HG03565 (cell line): ENCODE results near the gene OR7C1.
"Not testable (repeated sequence)": the region's sequence is repeated elsewhere in the genome, so short reads cannot be mapped to it uniquely, and the experiment has no call there.

Experiments used
- ATAC-seq: cut with Tn5 transposase; IDR thresholded peaks from one replicate; pipeline ENCODE4 v1.9.1; 2021; ENCODE audit warnings: mild to moderate bottlenecking, moderate library complexity; ENCODE audit not compliant: unreplicated experiment

The OR7C1 gene

DNA sequence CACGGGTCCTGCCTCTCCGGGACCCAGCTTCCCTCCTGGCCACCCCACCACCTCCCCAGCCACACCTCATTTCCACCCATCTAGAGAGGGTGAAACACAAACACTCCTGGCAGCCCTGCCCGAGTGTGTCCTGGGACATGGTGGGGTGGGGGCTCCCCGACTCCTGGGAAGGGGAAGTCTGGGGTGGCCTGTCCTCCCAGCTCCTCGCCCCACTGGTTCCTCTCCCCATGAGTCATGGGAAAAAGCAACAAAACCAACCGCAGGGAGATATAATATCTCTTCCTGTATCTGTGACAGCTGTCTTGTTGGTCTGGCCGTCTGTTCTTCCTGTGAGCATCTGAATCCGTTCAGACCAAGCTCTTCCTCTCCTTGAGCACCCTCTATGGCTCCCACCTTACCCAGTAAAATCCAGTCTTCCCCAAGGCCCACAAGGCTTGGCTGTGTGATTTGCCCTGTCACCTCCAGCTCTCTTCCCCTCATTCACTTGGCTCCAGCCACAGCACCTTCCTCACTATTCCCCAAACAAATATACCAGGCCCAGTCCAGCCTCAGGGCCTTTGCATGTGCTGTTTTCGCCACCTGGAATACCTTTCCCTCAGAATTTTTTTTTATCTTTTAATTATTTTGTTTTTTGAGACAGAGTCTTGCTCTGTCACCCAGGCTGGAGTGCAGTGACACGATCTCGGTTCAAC lies 49.7 kb downstream of the OR7C1 start:
- not testable (repeated sequence) for ATAC-seq

DNA sequence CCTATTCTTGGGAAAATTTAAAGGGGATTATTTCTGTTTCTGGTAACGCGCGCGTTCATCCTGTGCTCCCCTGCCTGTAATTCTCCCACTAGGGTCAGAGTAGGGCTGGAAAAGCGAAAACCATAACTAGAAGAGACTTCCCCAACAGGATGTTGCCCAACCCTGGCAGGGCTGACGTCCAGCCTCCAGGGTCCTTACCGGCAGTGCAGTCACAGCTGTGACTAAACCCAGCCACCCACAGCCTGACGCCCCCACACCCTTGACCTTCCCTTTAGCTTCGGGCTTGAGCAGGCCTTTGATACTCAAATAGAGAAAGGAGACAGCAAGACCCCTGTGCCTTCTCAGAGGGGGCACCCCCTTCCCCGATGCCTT lies 50.3 kb downstream of the OR7C1 start:
- ATAC-seq = not testable (repeated sequence)

DNA sequence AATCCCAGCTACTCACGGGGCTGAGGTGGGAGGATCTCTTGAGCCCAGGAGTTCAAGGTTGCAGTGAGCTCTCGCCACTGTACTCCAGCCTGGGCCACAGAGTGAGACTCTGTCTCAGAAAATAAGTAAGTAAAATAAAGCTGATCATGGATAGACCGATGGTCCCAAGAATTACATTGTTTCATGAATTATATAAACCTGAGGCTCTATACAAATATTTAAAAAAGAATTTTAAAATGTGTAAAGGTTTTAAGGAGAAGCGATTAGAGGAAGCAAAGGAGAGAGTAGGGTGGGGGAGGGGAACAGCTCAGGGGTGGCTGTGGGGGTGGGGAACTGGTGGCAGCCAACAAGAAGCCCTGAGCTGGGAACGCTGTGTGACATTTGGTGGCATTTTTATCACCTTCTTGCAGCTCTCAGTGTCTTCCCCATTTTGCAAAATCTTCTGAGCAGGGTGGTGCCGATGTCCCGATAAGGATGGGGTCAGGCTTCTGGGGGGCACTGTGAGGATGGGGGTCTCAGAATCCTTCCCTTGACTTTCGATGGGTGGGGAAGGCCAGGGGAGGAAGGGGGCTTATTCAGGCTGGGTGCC lies 51.5 kb downstream of the OR7C1 start:
- ATAC-seq = not testable (repeated sequence)

DNA sequence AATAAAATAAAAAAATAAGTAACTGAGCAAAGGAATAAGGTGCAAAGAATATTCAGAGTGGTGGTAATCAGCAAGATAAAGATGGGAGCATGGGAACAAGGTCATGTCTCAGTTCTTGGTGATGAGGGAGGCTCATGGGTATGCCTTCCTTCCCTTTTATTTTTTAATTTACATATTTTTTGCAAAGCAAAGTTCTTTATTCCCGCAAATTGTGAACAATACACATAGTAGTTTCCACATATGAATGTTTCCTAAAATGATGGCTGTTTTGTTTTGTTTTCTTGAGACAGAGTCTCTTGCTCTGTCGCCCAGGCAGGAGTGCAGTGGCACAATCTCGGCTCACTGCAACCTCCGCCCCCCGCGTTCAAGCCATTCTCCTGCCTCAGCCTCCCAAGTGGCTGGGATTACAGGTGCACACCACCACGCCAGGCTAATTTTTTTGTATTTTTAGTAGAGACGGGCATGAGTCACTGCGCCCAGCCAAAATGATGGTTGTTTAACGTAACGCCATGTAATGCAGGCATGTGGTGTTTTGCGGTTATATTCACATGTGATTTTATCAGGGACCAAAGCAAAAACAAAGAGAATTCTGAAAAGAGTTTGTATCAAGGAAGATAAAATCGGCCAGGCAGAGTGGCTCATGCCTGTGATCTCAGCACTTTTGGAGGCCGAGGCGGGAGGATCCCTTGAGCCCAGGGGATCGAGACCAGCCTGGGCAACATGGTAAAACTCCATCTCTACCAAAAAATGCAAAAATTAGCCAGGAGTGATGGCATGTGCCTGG lies 52.2 kb downstream of the OR7C1 start:
- no peak for ATAC-seq

DNA sequence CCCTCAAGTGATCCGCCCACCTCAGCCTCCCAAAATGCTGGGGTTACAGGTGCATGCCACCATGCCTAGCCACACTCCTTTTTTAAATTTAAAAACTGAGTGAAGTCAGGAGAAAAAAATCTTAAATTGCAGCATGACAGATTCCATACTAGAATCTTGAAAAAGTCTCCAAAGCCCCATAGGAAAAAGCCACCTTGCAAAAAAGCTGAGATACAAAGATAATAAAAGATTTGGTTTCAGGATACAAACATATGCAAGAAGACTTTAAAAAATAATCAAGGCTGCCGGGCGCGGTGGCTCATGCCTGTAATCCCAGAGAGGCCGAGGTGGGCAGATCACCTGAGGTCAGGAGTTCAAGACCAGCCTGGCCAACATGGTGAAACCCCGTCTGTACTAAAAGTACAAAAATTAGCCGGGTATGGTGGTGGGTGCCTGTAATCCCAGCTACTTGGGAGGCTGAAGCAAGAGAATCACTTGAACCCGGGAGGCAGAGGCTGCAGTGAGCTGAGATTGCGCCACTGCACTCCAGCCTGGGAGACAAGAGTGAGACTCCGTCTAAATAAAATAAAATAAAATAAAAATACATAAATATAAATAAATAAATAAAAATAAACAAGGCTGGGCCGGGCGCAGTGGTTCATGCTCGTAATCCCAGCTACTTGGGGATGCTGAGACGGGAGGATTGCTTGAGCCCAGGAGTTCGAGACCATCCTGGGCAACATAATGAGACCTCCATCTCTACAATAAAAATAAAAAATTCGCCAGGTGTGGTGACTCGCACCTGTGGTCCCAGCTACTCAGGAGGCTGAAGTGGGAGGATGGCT lies 53.1 kb downstream of the OR7C1 start:
- not testable (repeated sequence) for ATAC-seq

DNA sequence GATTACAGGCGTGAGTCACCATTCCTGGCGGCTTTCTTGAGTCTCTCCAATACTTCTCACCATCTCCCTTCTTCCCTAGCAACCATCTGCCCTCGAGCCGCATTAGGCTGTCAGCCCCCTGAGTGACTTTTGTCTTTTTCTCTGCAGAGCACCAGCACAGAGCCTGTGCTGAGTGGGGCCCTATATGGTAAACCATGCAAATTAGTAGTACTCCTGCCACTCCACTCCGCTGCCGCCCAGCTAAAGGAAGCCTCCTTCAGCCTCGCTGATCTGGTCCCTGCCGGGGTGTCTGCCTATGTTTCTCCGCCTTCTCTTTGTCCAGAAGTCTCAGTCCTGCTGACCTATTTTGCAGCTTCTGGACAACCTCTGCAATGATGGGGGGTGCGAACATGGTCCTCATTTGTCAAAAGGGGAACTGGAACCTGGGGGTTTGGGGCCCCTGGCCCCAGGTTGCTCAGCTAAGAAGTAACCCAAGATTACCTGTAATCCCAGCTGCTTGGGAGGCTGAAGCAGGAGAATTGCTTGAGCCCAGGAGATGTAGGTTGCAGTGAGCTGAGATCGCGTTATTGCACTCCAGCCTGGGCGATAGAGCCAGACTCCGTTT lies 54.3 kb downstream of the OR7C1 start:
- ATAC-seq = not testable (repeated sequence)

DNA sequence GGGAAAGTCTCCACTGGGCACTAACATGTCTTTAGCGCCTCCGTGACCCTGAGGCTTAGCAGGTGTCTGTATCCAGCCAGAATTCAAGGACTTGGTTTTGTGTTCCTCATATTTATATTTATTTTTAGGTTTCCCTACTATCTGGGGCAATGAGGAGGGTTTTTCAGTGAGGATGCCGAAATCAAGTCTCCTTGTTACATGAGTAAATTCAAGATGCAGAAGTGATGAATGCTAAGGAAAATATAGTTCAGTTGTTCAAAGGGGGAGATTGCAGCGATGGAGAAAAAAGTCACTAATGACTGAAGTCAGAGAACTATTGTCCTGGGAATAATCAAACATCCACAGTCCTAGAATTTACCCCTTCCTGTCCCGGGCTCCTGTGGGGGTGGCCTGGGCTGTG lies 55.8 kb downstream of the OR7C1 start:
- ATAC-seq = no peak

DNA sequence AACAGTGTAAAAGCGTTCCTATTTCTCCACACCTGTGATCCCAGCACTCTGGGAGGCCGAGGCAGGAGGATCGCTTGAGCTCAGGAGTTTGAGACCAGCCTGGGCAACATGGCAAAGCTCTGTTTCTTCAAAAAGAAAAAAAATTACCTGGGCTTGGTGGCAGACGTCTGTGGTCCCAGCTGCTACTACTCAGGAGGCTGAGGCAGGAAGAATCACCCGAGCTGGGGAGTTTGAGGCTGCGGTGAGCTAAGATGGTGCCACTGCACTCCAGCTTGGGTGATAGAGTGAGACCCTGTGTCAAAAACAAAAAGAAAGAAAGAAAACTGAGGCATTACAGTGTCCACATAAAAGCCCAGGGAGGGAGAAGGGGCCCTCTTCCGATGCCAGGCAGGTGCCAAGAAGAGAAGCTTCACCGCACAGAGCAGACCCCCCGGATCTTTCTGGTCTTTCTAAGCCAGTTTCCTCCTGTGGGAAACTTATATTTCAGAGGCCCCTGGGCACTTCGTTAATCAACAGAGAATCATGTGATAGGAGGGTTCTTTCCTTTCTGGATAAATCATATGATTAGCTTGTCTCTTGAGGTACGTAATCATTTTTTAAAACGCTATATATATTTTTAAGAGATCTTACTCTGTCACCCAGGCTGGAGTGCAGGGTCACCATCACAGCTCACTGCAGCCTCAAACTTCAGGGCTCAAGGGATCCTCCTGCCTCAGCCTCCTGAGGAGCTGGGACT lies 56.7 kb downstream of the OR7C1 start, which contains the start of gene ADGRE2:
TSS of gene ADGRE2 (minus strand) at position 451 of the 736 bp plus-strand sequence. CDS start 1,804 bp downstream, outside the sequence.
- ATAC-seq = not testable (repeated sequence)

DNA sequence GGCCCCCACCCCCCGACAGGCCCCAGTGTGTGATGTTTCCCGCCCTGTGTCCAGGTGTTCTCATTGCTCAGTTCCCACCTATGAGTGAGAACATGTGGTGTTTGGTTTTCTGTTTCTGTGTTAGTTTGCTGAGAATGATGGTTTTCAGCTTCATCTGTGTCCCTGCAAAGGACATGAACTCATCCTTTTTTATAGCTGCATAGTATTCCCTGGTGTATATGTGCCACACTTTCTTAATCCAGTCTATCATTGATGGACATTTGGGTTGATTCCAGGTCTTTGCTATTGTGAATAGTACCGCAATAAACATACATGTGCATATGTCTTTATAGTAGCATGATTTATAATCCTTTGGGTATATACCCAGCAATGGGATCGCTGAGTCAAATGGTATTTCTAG lies 57.3 kb downstream of the OR7C1 start:
- not testable (repeated sequence) for ATAC-seq

DNA sequence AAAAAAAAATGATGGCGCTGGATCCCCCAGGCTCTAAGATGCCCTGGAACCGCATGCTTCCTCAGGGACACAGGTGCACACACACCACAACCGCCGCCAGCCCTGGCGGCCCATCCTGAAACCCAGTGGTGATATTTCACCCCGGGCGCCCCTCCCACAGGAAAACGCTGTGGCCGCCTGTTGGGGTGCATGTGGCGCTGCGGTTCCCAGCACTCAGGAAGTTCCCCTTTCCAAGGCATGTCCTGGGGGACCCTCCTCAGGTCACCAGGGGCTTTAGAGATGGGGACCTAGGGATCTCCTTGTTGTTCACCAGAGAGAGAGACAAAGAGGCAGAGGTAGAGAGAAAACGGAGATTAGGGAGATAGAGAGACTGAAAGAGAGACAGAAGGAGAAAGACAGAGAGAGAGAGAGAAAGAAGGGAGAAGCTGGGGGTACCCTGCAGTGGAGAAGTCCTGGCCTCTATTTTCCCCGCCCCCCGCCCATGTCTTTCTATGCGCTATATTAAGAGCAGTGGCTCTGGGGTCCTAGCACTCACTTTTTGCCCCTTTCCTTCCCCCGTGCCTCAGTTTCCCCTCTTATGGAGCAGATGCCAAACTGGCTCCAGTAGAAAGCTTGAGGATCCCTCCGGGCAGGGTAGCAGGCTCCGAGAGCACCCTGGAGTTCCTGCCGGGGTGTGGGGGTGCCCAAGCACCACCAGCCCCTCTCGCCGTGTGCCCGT lies 59.0 kb downstream of the OR7C1 start:
- ATAC-seq = no peak

DNA sequence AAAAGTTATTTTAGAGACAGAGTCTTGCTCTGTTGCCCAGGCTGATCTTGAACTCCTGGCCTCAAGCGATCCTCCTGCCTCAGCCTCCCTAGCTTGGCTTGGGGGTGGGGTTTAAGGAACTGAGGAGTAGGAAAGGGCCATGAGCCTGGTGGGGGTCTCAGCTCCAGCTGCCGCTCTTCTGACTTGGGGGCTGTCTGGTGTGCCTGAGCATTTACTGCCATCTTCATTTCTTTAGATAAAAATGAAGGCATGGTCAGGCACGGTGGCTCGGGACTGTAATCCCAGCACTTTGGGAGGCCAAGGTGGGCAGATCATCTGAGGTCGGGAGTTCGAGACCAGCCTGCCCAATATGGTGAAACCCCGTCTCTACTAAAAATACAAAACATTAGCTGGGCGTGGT lies 59.7 kb downstream of the OR7C1 start:
- ATAC-seq = not testable (repeated sequence)

DNA sequence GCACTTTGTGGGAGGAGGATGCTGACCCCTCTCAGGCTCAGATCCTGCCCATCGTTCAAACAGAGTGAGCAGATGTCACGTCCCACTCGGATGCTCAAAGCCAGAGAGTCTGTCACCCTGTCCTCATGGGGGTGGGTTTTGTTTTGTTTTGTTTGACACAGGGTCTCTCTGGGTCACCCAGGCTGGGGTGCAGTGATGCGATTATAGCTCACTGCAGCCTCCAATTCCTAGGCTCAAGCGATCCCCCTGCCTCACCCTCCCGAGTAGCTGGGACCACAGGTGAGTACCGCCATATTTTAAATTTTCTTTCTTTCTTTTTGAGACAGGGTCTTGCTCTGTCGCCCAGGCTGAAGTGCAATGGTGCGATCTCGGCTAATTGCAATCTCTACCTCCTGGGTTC lies 60.6 kb downstream of the OR7C1 start:
- no peak for ATAC-seq

DNA sequence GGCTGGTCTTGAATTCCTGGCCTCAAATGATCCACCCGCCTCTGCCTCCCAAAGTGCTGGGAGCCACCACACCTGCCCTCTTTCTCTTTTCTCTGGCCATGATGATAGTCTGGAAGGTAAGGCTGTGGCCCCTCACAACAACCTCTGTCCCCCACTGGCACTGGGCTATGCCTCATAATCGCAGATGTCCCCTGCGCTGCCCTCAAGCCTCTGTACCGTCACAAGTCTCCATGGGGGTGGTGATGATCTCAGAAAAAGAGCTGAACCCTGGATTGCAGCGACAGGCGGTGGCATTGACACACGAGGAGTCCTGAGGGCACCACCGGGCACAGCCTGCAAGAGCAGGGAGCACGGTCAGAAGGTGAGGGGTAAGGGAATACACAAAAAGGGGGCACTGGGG lies 61.3 kb downstream of the OR7C1 start:
- not testable (repeated sequence) for ATAC-seq

DNA sequence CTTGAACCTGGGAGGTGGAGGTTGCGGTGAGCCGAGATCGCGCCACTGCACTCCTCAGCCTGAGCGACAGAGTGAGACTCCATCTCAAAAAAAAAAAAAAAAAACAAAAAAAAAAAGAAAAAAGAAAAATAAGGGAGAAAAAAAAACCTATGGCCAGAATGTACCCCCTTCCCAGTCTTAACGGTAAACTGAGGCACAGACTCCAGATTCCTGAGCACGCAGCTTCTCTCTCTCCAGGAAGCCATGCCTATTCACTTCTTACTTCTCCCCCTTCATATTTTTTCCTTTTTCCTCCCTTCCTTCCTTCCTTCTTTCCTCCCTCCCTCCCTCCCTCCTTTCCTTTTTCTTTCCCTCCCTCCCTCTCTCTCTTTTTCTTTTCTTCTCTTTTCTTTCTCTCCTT lies 62.0 kb downstream of the OR7C1 start:
- no peak for ATAC-seq

DNA sequence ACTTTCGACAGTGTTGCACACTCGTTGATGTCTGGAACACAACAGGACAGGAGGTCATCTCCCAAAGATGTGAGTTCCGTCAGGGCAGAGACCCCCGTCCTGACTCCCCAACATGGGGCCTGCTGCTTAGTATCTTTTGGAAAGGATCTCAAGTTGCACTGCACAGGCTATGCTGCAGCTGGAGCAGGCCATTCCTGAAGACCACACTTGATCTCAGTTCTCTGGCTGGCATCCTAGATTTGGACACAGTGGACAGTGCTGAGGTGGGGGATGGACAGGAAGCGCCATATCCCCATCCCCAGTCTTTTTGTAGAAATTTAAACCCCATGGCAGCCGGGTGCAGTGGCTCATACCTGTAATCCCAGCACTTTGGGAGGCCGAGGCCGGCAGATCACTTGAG lies 62.5 kb downstream of the OR7C1 start:
- no peak for ATAC-seq

DNA sequence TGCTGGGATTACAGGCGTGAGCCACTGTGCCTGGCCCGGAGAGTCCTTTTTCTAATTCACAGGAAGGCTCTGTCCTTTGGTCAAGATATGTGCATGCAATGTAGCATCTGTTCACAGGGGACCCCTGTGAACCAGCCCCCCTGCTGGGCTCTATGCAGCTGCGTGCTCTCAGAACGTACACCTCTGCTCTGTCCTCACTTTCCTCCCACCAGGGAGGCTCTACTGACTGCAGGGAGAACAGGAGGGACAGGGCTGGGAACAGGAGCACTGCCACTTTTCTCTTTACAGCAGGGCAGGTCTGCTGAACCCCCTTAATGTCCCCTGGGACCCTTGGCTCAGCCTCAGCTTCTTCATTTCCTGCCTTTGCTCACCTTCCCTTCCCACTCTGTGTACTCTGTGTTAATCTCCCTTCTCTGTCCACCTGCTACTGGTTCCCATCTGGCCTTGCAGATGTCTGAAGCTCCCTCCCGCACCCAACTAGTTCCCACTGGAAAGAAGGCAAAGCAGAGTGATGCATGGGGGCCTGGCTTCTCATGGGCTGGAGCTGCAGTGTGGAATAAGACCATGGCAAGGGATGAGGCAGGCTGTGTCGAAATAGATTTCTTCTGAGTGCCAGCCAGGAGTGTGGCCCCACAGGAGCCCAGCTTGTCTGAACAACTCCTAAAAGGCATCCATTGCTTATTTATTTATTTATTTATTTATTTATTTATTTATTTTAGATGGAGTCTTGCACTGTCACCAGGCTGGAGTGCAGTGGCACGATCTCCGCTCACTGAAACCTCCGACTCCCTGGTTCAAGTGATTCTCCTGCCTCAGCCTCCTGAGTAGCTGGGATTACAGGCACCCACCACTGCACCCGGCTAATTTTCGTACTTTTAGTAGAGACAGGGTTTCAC lies 63.8 kb downstream of the OR7C1 start:
- ATAC-seq = no peak

DNA sequence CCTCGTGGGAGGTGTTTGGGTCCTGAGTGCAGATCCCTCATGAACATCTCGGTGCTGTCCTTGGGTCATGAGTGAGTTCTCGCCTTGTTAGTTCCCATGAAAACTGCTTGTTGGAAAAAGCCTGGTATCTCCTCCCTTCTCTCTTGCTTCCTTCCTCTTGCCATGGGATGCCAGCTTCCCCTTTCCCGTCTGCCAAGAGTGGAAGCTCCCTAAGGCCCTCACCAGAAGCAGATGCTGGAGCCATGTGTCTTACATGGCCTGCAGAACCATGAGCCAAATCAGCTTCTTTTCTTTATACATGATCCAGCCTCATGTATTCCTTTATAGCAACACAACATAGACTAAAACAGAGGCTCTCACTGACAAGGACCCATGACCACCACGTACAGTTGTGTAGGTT lies 64.8 kb downstream of the OR7C1 start:
- no peak for ATAC-seq

DNA sequence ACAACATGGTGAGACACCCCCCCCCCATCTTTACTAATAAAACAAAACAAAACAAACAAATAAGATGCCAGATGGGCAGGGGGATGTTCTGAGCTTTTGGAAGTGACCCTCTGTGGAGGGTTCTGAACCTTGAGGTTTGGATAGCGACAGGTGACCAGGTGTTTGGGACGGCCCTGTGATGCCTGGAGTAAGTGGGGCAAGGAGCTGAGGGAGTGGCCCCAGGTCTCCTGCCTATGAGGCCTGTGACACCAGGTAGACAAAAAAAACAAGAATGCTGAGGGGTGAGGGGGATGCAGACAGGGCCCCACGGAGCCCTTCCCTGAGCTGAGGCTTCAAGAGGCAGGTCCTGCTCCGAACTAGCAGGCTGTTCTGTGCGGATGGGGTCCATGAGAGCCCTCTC lies 65.8 kb downstream of the OR7C1 start:
- ATAC-seq = no peak
